Lung (tissue), 12 donors: ENCODE measurements around the gene ZNF425. TPM values are rescaled to one million over a fixed set of nuclear protein-coding genes. Genes with fewer than 3 reads are reported as not detected.

Experiments
- ATAC-seq: fragments of 200-7000 bp; cut with Tn5 transposase; one replicate; pipeline ENCODE4 v1.9.1; 2020; ENCODE audit warnings: moderate number of reproducible peaks; ENCODE audit not compliant: insufficient read depth, low FRiP score
- DNase-seq, 3 donors: peaks; one replicate each; pipeline ENCODE4 v3.0.0-alpha.2; 2013 to 2017
- H3K27ac ChIP-seq, 2 donors: one replicate each; pipeline ENCODE4 v1.5.1; 2013; ENCODE audit warnings: mild to moderate bottlenecking in 2 of 2, moderate library complexity in 2 of 2, control low read depth in 1 of 2, inconsistent platforms in 1 of 2, low read depth in 1 of 2, low read length in 1 of 2
- H3K27me3 ChIP-seq, 3 donors: one replicate each; pipeline ENCODE4 v1.5.1; 2013; ENCODE audit warnings: low read length in 2 of 3; ENCODE audit not compliant: control insufficient read depth in 3 of 3, insufficient read depth in 3 of 3
- H3K36me3 ChIP-seq, 4 donors: one replicate each; pipeline ENCODE4 v1.5.1; 2013; ENCODE audit warnings: low read length in 4 of 4, mild to moderate bottlenecking in 1 of 4, moderate library complexity in 1 of 4; ENCODE audit not compliant: control insufficient read depth in 4 of 4, insufficient read depth in 4 of 4
- H3K4me1 ChIP-seq, 5 donors: one replicate each; pipeline ENCODE4 v1.5.1; 2013; ENCODE audit warnings: low read length in 5 of 5, mild to moderate bottlenecking in 2 of 5, moderate library complexity in 1 of 5; ENCODE audit not compliant: control insufficient read depth in 5 of 5, insufficient read depth in 5 of 5
- H3K4me3 ChIP-seq: one replicate; pipeline ENCODE4 v1.5.1; 2013; ENCODE audit warnings: mild to moderate bottlenecking, control low read depth, moderate library complexity
- H3K9ac ChIP-seq, 2 donors: one replicate each; pipeline ENCODE4 v1.5.1; 2013; ENCODE audit warnings: low read length in 2 of 2, control low read depth in 1 of 2; ENCODE audit not compliant: insufficient read depth in 1 of 2
- H3K9me3 ChIP-seq, 4 donors: one replicate each; pipeline ENCODE4 v1.5.1; 2013; ENCODE audit warnings: low read length in 3 of 4, mild to moderate bottlenecking in 1 of 4, moderate library complexity in 1 of 4; ENCODE audit not compliant: control insufficient read depth in 4 of 4, insufficient read depth in 3 of 4
- CTCF ChIP-seq: IDR thresholded peaks from 2 replicates; pipeline ENCODE4 v1.5.1; 2012; ENCODE audit warnings: mild to moderate bottlenecking; ENCODE audit errors: control extremely low read depth, extremely low read depth
- WGBS, 2 donors: extraction: QIAGEN DNeasy Blood & Tissue Kit; methylation state at CpG; one replicate each; pipeline ENCODE4 v1.1.7; 2013; 5-methylcytosine and 5-hydroxymethylcytosine counted together
- polyA plus RNA-seq, 2 donors: library from polyadenylated mRNA; stranded (reverse); fragments of 200-250 nt; gene quantifications; one replicate each; pipeline ENCODE4 v1.2.1, GENCODE V29; 2013
- total RNA-seq, 2 donors: library from RNA; depleted of rRNA in 1 of 2; stranded (reverse); fragments of >200 nt in 1 of 2; gene quantifications; one replicate each; pipeline ENCODE4 v1.2.1, GENCODE V29; 2014 to 2021
- donor health status: control.
- donor health status: control.
- donor health status: Bipolar disorder and iron deficiency.
- donor health status: healthy.
- donor health status: DM: yes; HTN: yes; CAD: no.

The ZNF425 gene
- total and polyA plus RNA-seq, 4 donors: 0.55 to 2.8 (median 1.2) TPM

GRCh38 chr7:149102666-149103065 is 23.5 kb downstream of the ZNF425 start:
- ATAC-seq: no peak
- TF ChIP-seq CTCF: no peak

GRCh38 chr7:149100821-149101220 is 25.3 kb downstream of the ZNF425 start:
- Histone ChIP-seq H3K9ac (no peak overlapping the region), H3K27ac (no peak overlapping the region), H3K4me3 (no peak overlapping the region), H3K27me3 (no peaks in the 10 kb centered on the region), H3K9me3 (no peaks in the 10 kb centered on the region), H3K4me1 (no peaks in the 10 kb centered on the region), H3K36me3 (peaks cover 0 to 11% (median 5%) of the 10 kb centered on the region in 4 donors)
- WGBS, 2 donors: 94 to 97% methylated on average over 2 of the region's 2 CpGs
- ATAC-seq: no peak
- TF ChIP-seq CTCF: no peak
- DNase-seq: no peak

More at GRCh38 chr7:149102666-149103065, 23.5 kb downstream of the ZNF425 start:
- DNase-seq: no peak
- H3K4me1 ChIP-seq: no peaks in the 10 kb centered on the region
- no peaks in the 10 kb centered on the region for H3K27me3 ChIP-seq
- no peaks in the 10 kb centered on the region for H3K9me3 ChIP-seq
- 71 to 89% methylated on average over 1 of the region's 1 CpG for WGBS, 2 donors
- no peak overlapping the region for H3K27ac ChIP-seq
- peaks cover 0 to 11% (median 5%) of the 10 kb centered on the region in 4 donors for H3K36me3 ChIP-seq
- H3K4me3 ChIP-seq: no peak overlapping the region
- H3K9ac ChIP-seq: no peak overlapping the region

GRCh38 chr7:149099058-149099457 is 27.1 kb downstream of the ZNF425 start:
- H3K9ac ChIP-seq: no peak overlapping the region
- no peak for DNase-seq
- no peaks in the 10 kb centered on the region for H3K9me3 ChIP-seq
- H3K4me1 ChIP-seq: no peaks in the 10 kb centered on the region
- H3K27me3 ChIP-seq: no peaks in the 10 kb centered on the region
- peaks cover 0 to 7% (median under 1%) of the 10 kb centered on the region in 4 donors for H3K36me3 ChIP-seq
- no peak for TF ChIP-seq CTCF
- H3K4me3 ChIP-seq: no peak overlapping the region
- ATAC-seq: no peak
- 86 to 88% methylated on average over 6 of the region's 6 CpGs for whole genome bisulfite sequencing, 2 donors
- H3K27ac ChIP-seq: no peak overlapping the region

- DNase-seq: no peak
Observed at GRCh38 chr7:149097088-149097487, 29.0 kb downstream of the ZNF425 start.

More at GRCh38 chr7:149097088-149097487, 29.0 kb downstream of the ZNF425 start:
- no peak for ATAC-seq
- no peak overlapping the region for H3K4me3 ChIP-seq
- H3K27ac ChIP-seq: no peak overlapping the region
- no peak overlapping the region for H3K9ac ChIP-seq
- no peaks in the 10 kb centered on the region for H3K27me3 ChIP-seq
- H3K36me3 ChIP-seq: no peaks in the 10 kb centered on the region
- 80 to 83% methylated on average over 4 of the region's 4 CpGs for WGBS, 2 donors
- no peak for TF ChIP-seq CTCF
- H3K4me1 ChIP-seq: no peaks in the 10 kb centered on the region
- H3K9me3 ChIP-seq: no peaks in the 10 kb centered on the region
